Measurements from ENCODE around the gene PML. TPM values are rescaled to one million over a fixed set of nuclear protein-coding genes. Genes with fewer than 3 reads are reported as not detected.

The PML gene
- total and polyA plus RNA-seq, 4 donors: 8.2 to 15.2 (median 10.8) TPM

DNA sequence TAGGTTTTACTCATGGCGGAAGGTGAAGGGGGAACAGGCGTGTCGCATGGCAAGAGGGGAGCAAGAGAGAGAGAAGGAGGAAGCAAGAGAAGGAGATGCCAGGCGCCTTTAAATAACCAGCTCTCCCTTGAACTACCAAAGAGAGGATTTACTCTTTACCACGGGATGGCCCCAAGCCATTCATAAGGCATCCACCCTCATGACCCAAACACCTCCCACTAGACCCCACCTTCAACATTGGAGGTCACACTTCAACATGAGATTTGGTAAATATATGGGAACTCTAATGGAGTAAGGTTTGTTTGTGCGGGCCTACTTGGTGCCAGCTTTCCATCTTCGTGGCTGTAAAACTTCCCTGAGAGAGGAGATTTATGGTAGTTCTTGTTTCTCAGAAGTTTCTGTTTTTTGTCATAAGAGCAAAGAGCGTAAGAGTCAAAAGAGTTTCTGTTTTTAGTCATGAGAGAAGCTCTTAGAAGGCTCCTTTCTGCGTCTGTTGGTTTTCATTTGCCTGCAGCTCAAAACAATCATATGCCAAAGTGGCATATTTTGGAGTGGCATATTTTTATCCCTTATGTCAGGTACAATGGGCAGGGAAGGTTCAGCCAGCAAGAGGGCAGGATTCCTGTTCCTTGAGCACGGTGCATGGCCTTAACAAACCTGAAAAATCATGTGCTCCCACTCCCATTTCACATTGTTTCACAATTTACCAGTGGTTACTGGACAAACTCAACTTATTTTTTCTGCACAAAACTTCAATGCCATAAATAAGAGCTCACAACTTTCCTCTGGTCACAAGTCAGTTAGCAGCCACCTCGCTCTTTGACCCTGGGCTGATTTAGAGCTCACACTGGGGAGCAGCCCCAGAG lies 12.5 kb downstream of the PML start:
- H3K27ac ChIP-seq (ENCODE audit: low read depth in 1 of 2, low read length in 2 of 2): no peak overlapping the region
- WGBS: 84% methylated on average over 11 of the region's 11 CpGs
- peaks cover 16 to 50% (median 39%) of the 10 kb centered on the region in 4 donors for H3K4me1 ChIP-seq (ENCODE audit: control insufficient read depth in 4 of 4, insufficient read depth in 4 of 4, low read length in 3 of 4)
- TF ChIP-seq, protein P1, sequence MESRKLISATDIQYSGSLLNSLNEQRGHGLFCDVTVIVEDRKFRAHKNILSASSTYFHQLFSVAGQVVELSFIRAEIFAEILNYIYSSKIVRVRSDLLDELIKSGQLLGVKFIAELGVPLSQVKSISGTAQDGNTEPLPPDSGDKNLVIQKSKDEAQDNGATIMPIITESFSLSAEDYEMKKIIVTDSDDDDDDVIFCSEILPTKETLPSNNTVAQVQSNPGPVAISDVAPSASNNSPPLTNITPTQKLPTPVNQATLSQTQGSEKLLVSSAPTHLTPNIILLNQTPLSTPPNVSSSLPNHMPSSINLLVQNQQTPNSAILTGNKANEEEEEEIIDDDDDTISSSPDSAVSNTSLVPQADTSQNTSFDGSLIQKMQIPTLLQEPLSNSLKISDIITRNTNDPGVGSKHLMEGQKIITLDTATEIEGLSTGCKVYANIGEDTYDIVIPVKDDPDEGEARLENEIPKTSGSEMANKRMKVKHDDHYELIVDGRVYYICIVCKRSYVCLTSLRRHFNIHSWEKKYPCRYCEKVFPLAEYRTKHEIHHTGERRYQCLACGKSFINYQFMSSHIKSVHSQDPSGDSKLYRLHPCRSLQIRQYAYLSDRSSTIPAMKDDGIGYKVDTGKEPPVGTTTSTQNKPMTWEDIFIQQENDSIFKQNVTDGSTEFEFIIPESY (IDR thresholded peaks at IDR 0.05): no peak
- no peaks in the 10 kb centered on the region for H3K27me3 ChIP-seq (ENCODE audit: control insufficient read depth in 4 of 4, insufficient read depth in 4 of 4, low read length in 3 of 4)
- peaks cover 0 to 2% (median 0%) of the 10 kb centered on the region in 4 donors for H3K36me3 ChIP-seq (ENCODE audit: control insufficient read depth in 4 of 4, insufficient read depth in 3 of 4, low read depth in 1 of 4, low read length in 3 of 4)
- DNase-seq (ENCODE audit: low spot score): no peak
- no peaks in the 10 kb centered on the region for H3K9me3 ChIP-seq (ENCODE audit: control insufficient read depth in 4 of 4, low read length in 3 of 4)
- no peak overlapping the region for H3K9ac ChIP-seq (ENCODE audit: low read depth in 1 of 2, low read length in 2 of 2)
- H3K4me3 ChIP-seq (ENCODE audit: low read depth in 1 of 3, low read length in 3 of 3): no peak overlapping the region

DNA sequence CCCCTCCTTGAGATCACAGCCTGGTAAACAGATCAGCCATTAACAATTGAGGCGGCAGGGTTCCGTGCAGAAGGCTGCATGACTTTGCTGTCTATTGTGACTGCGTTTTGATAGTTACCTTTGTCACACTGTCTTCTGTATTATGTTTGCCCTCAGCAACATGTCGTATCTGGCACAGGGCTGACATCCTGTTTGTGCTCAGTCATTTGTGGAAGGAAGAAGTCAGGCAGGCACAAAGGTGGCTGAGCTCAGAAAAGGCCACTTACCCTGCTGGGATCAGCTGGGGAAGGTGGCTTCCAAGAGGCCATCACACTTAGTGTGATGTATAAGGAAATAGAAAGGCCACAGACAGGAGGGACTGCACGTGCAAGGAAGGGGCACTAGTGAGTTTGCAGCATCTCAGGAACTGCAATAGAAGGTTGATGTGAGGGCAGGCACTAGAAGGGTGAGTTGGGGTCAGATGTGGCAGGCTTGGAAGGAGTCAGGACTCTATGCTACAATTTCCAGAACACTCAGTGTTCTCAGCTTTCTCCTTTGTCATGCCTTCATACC lies 13.4 kb downstream of the PML start:
- WGBS: 39% methylated on average over 5 of the region's 5 CpGs
- no peak overlapping the region for H3K27ac ChIP-seq (ENCODE audit: low read depth in 1 of 2, low read length in 2 of 2)
- H3K27me3 ChIP-seq (ENCODE audit: control insufficient read depth in 4 of 4, insufficient read depth in 4 of 4, low read length in 3 of 4): no peaks in the 10 kb centered on the region
- H3K9ac ChIP-seq (ENCODE audit: low read depth in 1 of 2, low read length in 2 of 2): no peak overlapping the region
- H3K9me3 ChIP-seq (ENCODE audit: control insufficient read depth in 4 of 4, low read length in 3 of 4): no peaks in the 10 kb centered on the region
- H3K4me1 ChIP-seq (ENCODE audit: control insufficient read depth in 4 of 4, insufficient read depth in 4 of 4, low read length in 3 of 4): peaks cover 18 to 54% (median 45%) of the 10 kb centered on the region in 4 donors
- peaks cover 0 to 2% (median 0%) of the 10 kb centered on the region in 4 donors for H3K36me3 ChIP-seq (ENCODE audit: control insufficient read depth in 4 of 4, insufficient read depth in 3 of 4, low read depth in 1 of 4, low read length in 3 of 4)
- H3K4me3 ChIP-seq (ENCODE audit: low read depth in 1 of 3, low read length in 3 of 3): no peak overlapping the region
- TF ChIP-seq GABPA (IDR thresholded peaks at IDR 0.05 in 1 of 2, conservative IDR thresholded peaks at IDR 0.05 in 1 of 2): no peak
- TF ChIP-seq, protein P2, sequence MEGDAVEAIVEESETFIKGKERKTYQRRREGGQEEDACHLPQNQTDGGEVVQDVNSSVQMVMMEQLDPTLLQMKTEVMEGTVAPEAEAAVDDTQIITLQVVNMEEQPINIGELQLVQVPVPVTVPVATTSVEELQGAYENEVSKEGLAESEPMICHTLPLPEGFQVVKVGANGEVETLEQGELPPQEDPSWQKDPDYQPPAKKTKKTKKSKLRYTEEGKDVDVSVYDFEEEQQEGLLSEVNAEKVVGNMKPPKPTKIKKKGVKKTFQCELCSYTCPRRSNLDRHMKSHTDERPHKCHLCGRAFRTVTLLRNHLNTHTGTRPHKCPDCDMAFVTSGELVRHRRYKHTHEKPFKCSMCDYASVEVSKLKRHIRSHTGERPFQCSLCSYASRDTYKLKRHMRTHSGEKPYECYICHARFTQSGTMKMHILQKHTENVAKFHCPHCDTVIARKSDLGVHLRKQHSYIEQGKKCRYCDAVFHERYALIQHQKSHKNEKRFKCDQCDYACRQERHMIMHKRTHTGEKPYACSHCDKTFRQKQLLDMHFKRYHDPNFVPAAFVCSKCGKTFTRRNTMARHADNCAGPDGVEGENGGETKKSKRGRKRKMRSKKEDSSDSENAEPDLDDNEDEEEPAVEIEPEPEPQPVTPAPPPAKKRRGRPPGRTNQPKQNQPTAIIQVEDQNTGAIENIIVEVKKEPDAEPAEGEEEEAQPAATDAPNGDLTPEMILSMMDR (IDR thresholded peaks at IDR 0.05; ENCODE audit: low read depth, low read length, missing input control): no peak
- TF ChIP-seq, protein P3, sequence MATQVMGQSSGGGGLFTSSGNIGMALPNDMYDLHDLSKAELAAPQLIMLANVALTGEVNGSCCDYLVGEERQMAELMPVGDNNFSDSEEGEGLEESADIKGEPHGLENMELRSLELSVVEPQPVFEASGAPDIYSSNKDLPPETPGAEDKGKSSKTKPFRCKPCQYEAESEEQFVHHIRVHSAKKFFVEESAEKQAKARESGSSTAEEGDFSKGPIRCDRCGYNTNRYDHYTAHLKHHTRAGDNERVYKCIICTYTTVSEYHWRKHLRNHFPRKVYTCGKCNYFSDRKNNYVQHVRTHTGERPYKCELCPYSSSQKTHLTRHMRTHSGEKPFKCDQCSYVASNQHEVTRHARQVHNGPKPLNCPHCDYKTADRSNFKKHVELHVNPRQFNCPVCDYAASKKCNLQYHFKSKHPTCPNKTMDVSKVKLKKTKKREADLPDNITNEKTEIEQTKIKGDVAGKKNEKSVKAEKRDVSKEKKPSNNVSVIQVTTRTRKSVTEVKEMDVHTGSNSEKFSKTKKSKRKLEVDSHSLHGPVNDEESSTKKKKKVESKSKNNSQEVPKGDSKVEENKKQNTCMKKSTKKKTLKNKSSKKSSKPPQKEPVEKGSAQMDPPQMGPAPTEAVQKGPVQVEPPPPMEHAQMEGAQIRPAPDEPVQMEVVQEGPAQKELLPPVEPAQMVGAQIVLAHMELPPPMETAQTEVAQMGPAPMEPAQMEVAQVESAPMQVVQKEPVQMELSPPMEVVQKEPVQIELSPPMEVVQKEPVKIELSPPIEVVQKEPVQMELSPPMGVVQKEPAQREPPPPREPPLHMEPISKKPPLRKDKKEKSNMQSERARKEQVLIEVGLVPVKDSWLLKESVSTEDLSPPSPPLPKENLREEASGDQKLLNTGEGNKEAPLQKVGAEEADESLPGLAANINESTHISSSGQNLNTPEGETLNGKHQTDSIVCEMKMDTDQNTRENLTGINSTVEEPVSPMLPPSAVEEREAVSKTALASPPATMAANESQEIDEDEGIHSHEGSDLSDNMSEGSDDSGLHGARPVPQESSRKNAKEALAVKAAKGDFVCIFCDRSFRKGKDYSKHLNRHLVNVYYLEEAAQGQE (IDR thresholded peaks at IDR 0.05): no peak
- no peak for TF ChIP-seq FOXA1 (IDR thresholded peaks at IDR 0.05)
- peak; percentile 47 for TF ChIP-seq YY1 (IDR thresholded peaks at IDR 0.05)
- TF ChIP-seq RXRA (IDR thresholded peaks at IDR 0.05): peak in 1 of 2 donors; percentile 48
- no peak for TF ChIP-seq JUND (IDR thresholded peaks at IDR 0.05)
- TF ChIP-seq SP1 (IDR thresholded peaks at IDR 0.05): peak; percentile 24
- no peak for TF ChIP-seq HNF4A (conservative IDR thresholded peaks at IDR 0.05)
- no peak for TF ChIP-seq EGR1 (IDR thresholded peaks at IDR 0.05; ENCODE audit: low read depth in 2 of 2)
- TF ChIP-seq RAD21 (IDR thresholded peaks at IDR 0.05): no peak
- TF ChIP-seq TAF1 (conservative IDR thresholded peaks at IDR 0.05): no peak
- TF ChIP-seq, protein P4, sequence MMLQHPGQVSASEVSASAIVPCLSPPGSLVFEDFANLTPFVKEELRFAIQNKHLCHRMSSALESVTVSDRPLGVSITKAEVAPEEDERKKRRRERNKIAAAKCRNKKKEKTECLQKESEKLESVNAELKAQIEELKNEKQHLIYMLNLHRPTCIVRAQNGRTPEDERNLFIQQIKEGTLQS (IDR thresholded peaks at IDR 0.05): no peak
- no peak for TF ChIP-seq FOXA2 (IDR thresholded peaks at IDR 0.05)
- no peak for TF ChIP-seq HNF4G (IDR thresholded peaks at IDR 0.05)
- peak; percentile 57 for TF ChIP-seq NR2F2 (IDR thresholded peaks at IDR 0.05)
- DNase-seq (ENCODE audit: low spot score): no peak

Measured in liver (tissue), 9 donors.